ENCODE results near the gene SMG9. TPM values are rescaled to one million over a fixed set of nuclear protein-coding genes. Genes with fewer than 3 reads are reported as not detected.

Gene SMG9
- 11.3 and 23.8 TPM in 2 replicates for total RNA-seq

DNA sequence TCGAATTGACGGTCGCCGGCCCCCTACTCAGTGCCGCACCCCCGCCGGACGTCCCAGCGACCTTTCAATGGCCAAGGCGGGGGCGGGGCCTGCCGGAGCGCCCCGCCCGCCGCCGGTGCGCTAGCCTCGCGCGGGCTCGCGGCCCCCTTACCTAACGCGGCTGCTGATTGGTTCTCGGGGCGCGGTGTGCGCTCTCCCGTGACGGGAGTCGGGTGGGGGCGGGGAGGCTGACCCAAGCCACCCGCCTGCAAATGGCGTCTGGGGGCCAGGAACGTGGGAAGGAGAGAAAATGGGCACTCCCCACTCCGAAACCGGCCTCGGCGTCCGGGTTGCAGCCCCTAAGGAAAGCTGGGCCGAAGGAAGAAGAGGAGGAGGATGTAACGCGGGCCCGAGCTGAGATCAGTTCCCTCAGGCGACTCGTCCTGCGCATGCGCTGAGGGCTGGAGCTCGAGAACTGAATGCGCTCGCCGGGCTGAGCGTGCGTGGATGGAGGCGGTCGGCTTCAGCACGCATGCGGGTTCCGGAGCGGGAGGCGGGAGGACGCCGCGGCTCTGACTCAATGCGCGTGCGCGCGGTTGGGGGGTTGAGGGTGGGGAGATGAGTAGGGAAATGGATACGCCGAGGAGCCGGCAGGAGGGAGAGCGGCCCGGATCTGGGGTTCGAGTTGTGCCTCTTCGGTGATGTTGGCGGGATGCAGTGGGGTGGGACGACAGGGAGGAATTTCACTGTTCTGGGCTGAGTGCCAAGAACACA lies at the start of gene SMG9:
TSS of gene SMG9 (minus strand) at position 460 of the 753 bp plus-strand sequence. CDS start 4,221 bp downstream, outside the sequence.

GRCh38 chr19:43802216-43802951 lies 47.6 kb upstream of the SMG9 start, which contains the start of gene LYPD5:
Gene LYPD5, minus strand, starts transcription at chr19:43802447. Its CDS starts 67 bp downstream, at chr19:43802380.

DNA sequence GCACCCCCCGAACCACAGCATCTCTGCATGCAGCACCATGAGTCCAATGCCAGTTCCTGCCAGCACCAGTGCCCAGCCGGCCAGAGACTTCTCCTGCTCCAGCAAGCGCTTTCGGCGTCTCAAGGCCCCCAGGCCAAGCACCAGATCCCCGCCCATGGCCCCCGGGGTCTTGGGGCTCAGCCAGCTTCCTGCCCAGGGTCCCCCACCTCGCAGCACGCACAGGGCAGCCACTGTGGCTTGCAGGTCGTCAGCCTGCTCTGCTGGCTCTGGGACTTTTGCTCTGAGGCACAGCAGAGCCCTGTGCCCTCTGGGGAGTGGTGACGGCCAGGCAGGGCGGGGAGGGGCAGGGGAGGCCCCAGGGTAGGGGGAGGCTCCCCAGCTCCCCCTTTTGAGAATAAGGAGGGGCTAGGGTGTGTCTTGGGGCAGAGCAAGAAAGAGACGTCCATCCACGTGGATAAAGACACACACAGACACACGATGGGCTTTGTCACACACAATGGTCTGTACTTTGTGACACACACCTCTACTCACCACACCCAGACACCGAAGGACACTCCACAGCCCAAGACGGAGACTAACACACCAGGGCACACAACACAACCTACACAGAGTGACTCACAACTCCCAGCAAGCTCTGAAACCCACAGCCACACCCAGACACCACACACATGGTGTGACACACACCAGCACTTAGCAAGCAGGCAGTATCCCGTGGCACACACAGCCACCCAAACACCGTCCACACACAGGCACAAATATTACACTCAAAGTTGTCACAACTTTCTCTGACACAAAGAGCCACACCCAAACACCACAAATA lies 26.2 kb upstream of the SMG9 start, which contains the start of gene KCNN4:
TSS of gene KCNN4 (minus strand) at position 268 of the 820 bp plus-strand sequence. CDS start at position 156, 112 bp downstream.

DNA sequence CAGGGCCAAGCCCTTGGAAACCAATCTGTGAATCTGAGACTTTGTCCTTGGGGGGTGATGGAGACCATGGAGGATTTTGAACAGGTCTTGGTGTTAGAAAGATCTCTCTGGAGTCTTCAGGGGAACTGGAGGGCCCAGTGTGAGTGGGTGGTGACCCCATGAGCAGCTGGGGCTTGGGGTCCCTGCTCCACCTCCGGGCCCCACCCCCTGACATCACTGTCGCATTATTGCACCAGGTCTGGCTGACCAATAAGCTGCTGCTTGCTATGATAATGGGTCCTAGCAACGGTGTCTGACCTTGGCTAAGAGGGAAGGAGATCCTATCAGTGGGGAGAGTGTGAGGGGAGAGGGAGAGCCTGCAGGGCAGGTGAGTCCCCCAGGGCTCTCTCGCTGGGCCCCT lies 39.0 kb downstream of the SMG9 start, which contains the start of gene IRGC:
TSS of gene IRGC (plus strand) at position 301 of the 400 bp plus-strand sequence. CDS start 2,483 bp downstream, outside the sequence.

Other genes with a start within 250 kb of the SMG9 start
- gene ETHE1, start 227.8 kb downstream of the SMG9 start, total RNA-seq, result 55.6 and 78.9 TPM in 2 replicates
- 0.26 and 0.36 TPM in 2 replicates for gene ZNF575, start 221.8 kb downstream of the SMG9 start, total RNA-seq
- gene XRCC1, start 179.4 kb downstream of the SMG9 start, total RNA-seq, result 10.9 and 15.0 TPM in 2 replicates
- 0.76 and 1.3 TPM in 2 replicates for gene PINLYP, start 179.2 kb downstream of the SMG9 start, total RNA-seq
- gene IRGQ, start 158.8 kb downstream of the SMG9 start, total RNA-seq, result 20.1 and 29.3 TPM in 2 replicates
- gene ZNF576, start 158.4 kb downstream of the SMG9 start, total RNA-seq, result 9.7 and 11.1 TPM in 2 replicates
- gene SRRM5, start 142.9 kb downstream of the SMG9 start, total RNA-seq, result 0.03 TPM in 1 of 2 replicates, not detected in the other
- 28.0 and 29.2 TPM in 2 replicates for gene ZNF428, start 135.3 kb downstream of the SMG9 start, total RNA-seq
- 4.3 and 5.6 TPM in 2 replicates for gene CADM4, start 115.1 kb downstream of the SMG9 start, total RNA-seq
- gene PLAUR, start 84.8 kb downstream of the SMG9 start, total RNA-seq, result 87.8 and 131 TPM in 2 replicates
- not detected in 2 replicates for gene IRGC, start 38.9 kb downstream of the SMG9 start, total RNA-seq
- gene KCNN4, start 26.0 kb upstream of the SMG9 start, total RNA-seq, result 3.3 and 11.3 TPM in 2 replicates
- gene LYPD5, start 47.5 kb upstream of the SMG9 start, total RNA-seq, result 1.4 and 2.1 TPM in 2 replicates
- gene ZNF283, start 72.4 kb upstream of the SMG9 start, total RNA-seq, result 15.9 and 16.0 TPM in 2 replicates
- 4.3 and 4.9 TPM in 2 replicates for gene ZNF404, start 129.0 kb upstream of the SMG9 start, total RNA-seq
- gene ZNF45, start 180.3 kb upstream of the SMG9 start, total RNA-seq, result 14.9 and 22.0 TPM in 2 replicates
- gene ZNF221, start 196.3 kb upstream of the SMG9 start, total RNA-seq, result 10.0 and 13.0 TPM in 2 replicates
- gene ZNF155, start 229.2 kb upstream of the SMG9 start, total RNA-seq, result 7.5 and 8.5 TPM in 2 replicates
- 2.9 and 3.5 TPM in 2 replicates for gene ZNF230, start 248.0 kb upstream of the SMG9 start, total RNA-seq

All from smooth muscle cell of the pulmonary artery (primary cell).